GM18508 (cell line): ENCODE results near the gene SLC1A6.
"Not testable (repeated sequence)": the region's sequence is repeated elsewhere in the genome, so short reads cannot be mapped to it uniquely, and the experiment has no call there.

Experiments used
- ATAC-seq: cut with Tn5 transposase; IDR thresholded peaks from one replicate; pipeline ENCODE4 v1.9.1; 2021; ENCODE audit warnings: moderate number of reproducible peaks; ENCODE audit not compliant: insufficient read depth, unreplicated experiment

Gene SLC1A6

GRCh38 chr19:14959263-14959662 is 20.4 kb downstream of the SLC1A6 start:
- ATAC-seq = no peak

GRCh38 chr19:14957464-14957863 is 22.2 kb downstream of the SLC1A6 start:
- ATAC-seq = no peak

- no peak for ATAC-seq
These were observed 25.5 kb downstream of the SLC1A6 start for GRCh38 chr19:14954071-14954655.

- no peak for ATAC-seq
These were observed 26.9 kb downstream of the SLC1A6 start for GRCh38 chr19:14952767-14953166.

- no peak for ATAC-seq
These were observed 29.2 kb downstream of the SLC1A6 start for GRCh38 chr19:14950421-14950820.

- ATAC-seq = no peak
These were observed 29.8 kb downstream of the SLC1A6 start for GRCh38 chr19:14949876-14950275.

- ATAC-seq = not testable (repeated sequence)
These were observed 30.3 kb downstream of the SLC1A6 start for GRCh38 chr19:14949413-14949812.

GRCh38 chr19:14944456-14944855 is 35.2 kb downstream of the SLC1A6 start:
- no peak for ATAC-seq

GRCh38 chr19:14943601-14944000 is 36.1 kb downstream of the SLC1A6 start:
- ATAC-seq = no peak

GRCh38 chr19:14941189-14941588 is 38.5 kb downstream of the SLC1A6 start, which contains the start of gene OR7C2:
OR7C2 (plus strand) TSS chr19:14941489; CDS start chr19:14941489, 0 bp downstream.
- no peak for ATAC-seq

- no peak for ATAC-seq
These were observed 39.4 kb downstream of the SLC1A6 start for GRCh38 chr19:14940266-14940665.

- ATAC-seq = no peak
These were observed 46.2 kb downstream of the SLC1A6 start for GRCh38 chr19:14933506-14933905.

GRCh38 chr19:14916848-14917247 is 62.8 kb downstream of the SLC1A6 start:
- no peak for ATAC-seq

- ATAC-seq = no peak
These were observed 64.5 kb downstream of the SLC1A6 start for GRCh38 chr19:14915116-14915515.

- no peak for ATAC-seq
These were observed 73.0 kb downstream of the SLC1A6 start for GRCh38 chr19:14906711-14907110.

- no peak for ATAC-seq
These were observed 77.9 kb downstream of the SLC1A6 start for GRCh38 chr19:14901675-14902260.
